Gastroesophageal sphincter (tissue), 4 donors: ENCODE results near the gene GCSAM. TPM values are rescaled to one million over a fixed set of nuclear protein-coding genes. Genes with fewer than 3 reads are reported as not detected.
A peak's percentile ranks its signal among the peaks of the same experiment; 100 is the strongest.

Experiments used
- ATAC-seq: fragments of 150-250 bp; one replicate; pipeline ENCODE4 v1.9.1; 2016; ENCODE audit warnings: mild to moderate bottlenecking, moderate library complexity
- H3K27ac ChIP-seq, 4 donors: fragments of 200-600 bp; sonication (generic) in 3 of 4; 1 replicate in 3 of 4; 2 replicates in 1 of 4; pipeline ENCODE4 v1.5.1; 2016 to 2019
- H3K27me3 ChIP-seq: fragments of 200-600 bp; sonication (generic); one replicate; pipeline ENCODE4 v1.5.1; 2019
- H3K36me3 ChIP-seq, 2 donors: fragments of 200-600 bp; sonication (generic); one replicate each; pipeline ENCODE4 v1.5.1; 2019; ENCODE audit warnings: control low read depth in 1 of 2
- H3K4me1 ChIP-seq, 3 donors: fragments of 200-600 bp; sonication (generic); 1 replicate in 2 of 3; 2 replicates in 1 of 3; pipeline ENCODE4 v1.5.1; 2016 to 2019; ENCODE audit warnings: control low read depth in 2 of 3
- H3K4me3 ChIP-seq, 2 donors: fragments of 200-600 bp; sonication (generic); one replicate each; pipeline ENCODE4 v1.5.1; 2019; ENCODE audit warnings: mild to moderate bottlenecking in 1 of 2, moderate library complexity in 1 of 2
- H3K9me3 ChIP-seq, 3 donors: fragments of 200-600 bp; sonication (generic); one replicate each; pipeline ENCODE4 v1.5.1; 2017 to 2019; ENCODE audit warnings: control low read depth in 2 of 3
- CTCF ChIP-seq, 4 experiments: fragments of 200-600 bp in 2 of 4; fragments of 450-650 bp in 2 of 4; sonication (generic) in 1 of 4; IDR thresholded peaks; one replicate each; pipeline ENCODE4 v1.5.1; 2017 to 2019; ENCODE audit warnings: antibody characterized with exemption in 4 of 4, mild to moderate bottlenecking in 2 of 4, moderate library complexity in 2 of 4
- EP300 ChIP-seq: sonication (generic); formaldehyde crosslinking; IDR thresholded peaks from one replicate; pipeline ENCODE4 v1.6.1; 2017; ENCODE audit warnings: antibody characterized with exemption, mild to moderate bottlenecking
- POLR2A ChIP-seq, 2 donors: fragments of 450-650 bp; IDR thresholded peaks; one replicate each; pipeline ENCODE4 v1.6.1; 2017; ENCODE audit warnings: antibody characterized with exemption in 2 of 2, mild to moderate bottlenecking in 2 of 2, moderate library complexity in 1 of 2
- POLR2AphosphoS5 ChIP-seq: sonication (generic); formaldehyde crosslinking; IDR thresholded peaks from one replicate; pipeline ENCODE4 v1.6.1; 2017; ENCODE audit warnings: antibody characterized with exemption
- WGBS, 2 donors: methylation state at CpG; one replicate each; pipeline ENCODE4 v1.1.5; 2018; ENCODE audit warnings: low coverage in 1 of 2; 5-methylcytosine and 5-hydroxymethylcytosine counted together
- total RNA-seq, 4 donors: library from RNA; depleted of rRNA; stranded (reverse); fragments of >200 nt; gene quantifications; one replicate each; pipeline ENCODE4 v1.1.0, GENCODE V29; 2016

GCSAM gene
- total RNA-seq, 4 donors from 2014 or later, result 0.42 TPM; not detected in 3

- Histone ChIP-seq H3K27ac (no peak overlapping the region), H3K4me3 (no peak overlapping the region), H3K27me3 (no peaks in the 10 kb centered on the region), H3K4me1 (no peaks in the 10 kb centered on the region), H3K36me3 (no peaks in the 10 kb centered on the region), H3K9me3 (no peaks in the 10 kb centered on the region)
- WGBS, 2 donors, result 69 to 83% methylated on average over 9 of the region's 9 CpGs
- no peak for ATAC-seq
- TF ChIP-seq CTCF (IDR thresholded peaks at IDR 0.05) (no peak), POLR2AphosphoS5 (no peak), EP300 (no peak), POLR2A (IDR thresholded peaks at IDR 0.05) (no peak)
Measured at GRCh38 chr3:112119962-112120836, 12.8 kb downstream of the GCSAM start.

- ATAC-seq, result no peak
- TF ChIP-seq POLR2A (IDR thresholded peaks at IDR 0.05) (no peak), CTCF (IDR thresholded peaks at IDR 0.05) (no peak), EP300 (no peak), POLR2AphosphoS5 (no peak)
- no peaks in the 10 kb centered on the region for H3K4me1 ChIP-seq
- no peak overlapping the region for H3K4me3 ChIP-seq
- H3K27me3 ChIP-seq, result no peaks in the 10 kb centered on the region
- no peaks in the 10 kb centered on the region for H3K9me3 ChIP-seq
- H3K36me3 ChIP-seq, result no peaks in the 10 kb centered on the region
- no peak overlapping the region for H3K27ac ChIP-seq
- WGBS, 2 donors, result 82 to 91% methylated on average over 2 to 4 of the region's 4 CpGs
Measured at GRCh38 chr3:112117841-112118571, 15.0 kb downstream of the GCSAM start.

- WGBS, 2 donors, result 87 to 100% methylated on average over 1 of the region's 1 CpG
- Histone ChIP-seq H3K36me3 (no peaks in the 10 kb centered on the region), H3K4me1 (no peaks in the 10 kb centered on the region), H3K27ac (no peak overlapping the region), H3K27me3 (no peaks in the 10 kb centered on the region), H3K9me3 (no peaks in the 10 kb centered on the region), H3K4me3 (no peak overlapping the region)
- no peak for TF ChIP-seq POLR2AphosphoS5
- no peak for TF ChIP-seq EP300
- no peak for TF ChIP-seq CTCF (IDR thresholded peaks at IDR 0.05)
- no peak for TF ChIP-seq POLR2A (IDR thresholded peaks at IDR 0.05)
- ATAC-seq, result no peak
Measured at GRCh38 chr3:112117415-112117814, 15.6 kb downstream of the GCSAM start.

GRCh38 chr3:112116748-112117186 is 16.3 kb downstream of the GCSAM start:
- Histone ChIP-seq H3K9me3 (no peaks in the 10 kb centered on the region), H3K4me3 (peak overlapping the region in 1 of 2 donors; percentile 27), H3K4me1 (no peaks in the 10 kb centered on the region), H3K36me3 (no peaks in the 10 kb centered on the region), H3K27ac (no peak overlapping the region), H3K27me3 (no peaks in the 10 kb centered on the region)
- ATAC-seq, result no peak
- TF ChIP-seq CTCF (IDR thresholded peaks at IDR 0.05), result no peak
- TF ChIP-seq EP300, result no peak
- no peak for TF ChIP-seq POLR2AphosphoS5
- TF ChIP-seq POLR2A (IDR thresholded peaks at IDR 0.05), result no peak
- 52 to 73% methylated on average over 9 to 13 of the region's 13 CpGs for WGBS, 2 donors
